Spinal cord (tissue), 10 donors: ENCODE data around the gene ALDH18A1. TPM values are rescaled to one million over a fixed set of nuclear protein-coding genes. Genes with fewer than 3 reads are reported as not detected.

Source experiments
- DNase-seq, 6 donors: peaks; one replicate each; pipeline versions ENCODE4 v3.0.0 to v3.0.0-alpha.2; 2013 to 2015; ENCODE audit warnings: low spot score in 6 of 6, low read depth in 4 of 6
- H3K27ac ChIP-seq: one replicate; pipeline ENCODE4 v1.5.1; 2013; ENCODE audit warnings: low read depth, low read length, control low read depth
- H3K27me3 ChIP-seq: one replicate; pipeline ENCODE4 v1.6.1; 2013; ENCODE audit warnings: low read length; ENCODE audit not compliant: control insufficient read depth, insufficient read depth
- H3K36me3 ChIP-seq: one replicate; pipeline ENCODE4 v1.6.1; 2013; ENCODE audit warnings: low read length; ENCODE audit not compliant: control insufficient read depth, insufficient read depth
- H3K4me1 ChIP-seq: one replicate; pipeline ENCODE4 v1.6.1; 2013; ENCODE audit warnings: low read length; ENCODE audit not compliant: control insufficient read depth, insufficient read depth
- H3K4me3 ChIP-seq: one replicate; pipeline ENCODE4 v1.5.1; 2013; ENCODE audit warnings: low read depth, low read length, control low read depth
- H3K9me3 ChIP-seq: one replicate; pipeline ENCODE4 v1.6.1; 2013; ENCODE audit warnings: low read length; ENCODE audit not compliant: control insufficient read depth, insufficient read depth
- WGBS: methylation state at CpG from one replicate; pipeline ENCODE4 v1.1.5; 2013; ENCODE audit warnings: missing lambda C conversion rate; ENCODE audit not compliant: insufficient coverage; 5-methylcytosine and 5-hydroxymethylcytosine counted together
- polyA plus RNA-seq, 2 donors: library from polyadenylated mRNA; unstranded; fragments of 120-200 nt; gene quantifications; one replicate each; pipeline ENCODE4 v1.2.1, GENCODE V29; 2013; ENCODE audit not compliant: insufficient read length in 2 of 2
- total RNA-seq, 2 donors: library from RNA; depleted of rRNA in 1 of 2; stranded (reverse); fragments of 120-200 nt in 1 of 2; fragments of >200 nt in 1 of 2; gene quantifications; one replicate each; pipeline versions ENCODE4 v1.2.3 to v1.2.4, GENCODE V29; 2013 to 2014
- donor health status: healthy.

The ALDH18A1 gene
- total and polyA plus RNA-seq, 4 donors = 57.6 to 75.7 (median 58.5) TPM

GRCh38 chr10:95651346-95652060, 5.0 kb downstream of the ALDH18A1 start:
- no CpG with 5 or more reads among the region's 1 CpG for WGBS
- Histone ChIP-seq H3K36me3 (peaks cover 33% of the 10 kb centered on the region), H3K27ac (no peak overlapping the region), H3K4me1 (peaks cover 7% of the 10 kb centered on the region), H3K27me3 (no peaks in the 10 kb centered on the region), H3K9me3 (no peaks in the 10 kb centered on the region), H3K4me3 (no peak overlapping the region)
- DNase-seq = no peak

- DNase-seq = no peak
- H3K4me1 ChIP-seq = peaks cover 4% of the 10 kb centered on the region
- H3K36me3 ChIP-seq = peaks cover 41% of the 10 kb centered on the region
- H3K4me3 ChIP-seq = no peak overlapping the region
- H3K27ac ChIP-seq = no peak overlapping the region
- WGBS = no CpG with 5 or more reads among the region's 2 CpGs
- H3K9me3 ChIP-seq = no peaks in the 10 kb centered on the region
- no peaks in the 10 kb centered on the region for H3K27me3 ChIP-seq
These were observed 6.3 kb downstream of the ALDH18A1 start for GRCh38 chr10:95650232-95650631.

GRCh38 chr10:95648138-95648537, 8.4 kb downstream of the ALDH18A1 start:
- Histone ChIP-seq H3K4me3 (no peak overlapping the region), H3K27me3 (no peaks in the 10 kb centered on the region)
- DNase-seq = no peak

GRCh38 chr10:95646160-95646559, 10.4 kb downstream of the ALDH18A1 start:
- no peaks in the 10 kb centered on the region for H3K4me1 ChIP-seq
- H3K4me3 ChIP-seq = no peak overlapping the region
- no peak for DNase-seq
- 75% methylated on average over 1 of the region's 1 CpG for WGBS
- no peaks in the 10 kb centered on the region for H3K9me3 ChIP-seq
- H3K36me3 ChIP-seq = peaks cover 39% of the 10 kb centered on the region
- no peak overlapping the region for H3K27ac ChIP-seq
- no peaks in the 10 kb centered on the region for H3K27me3 ChIP-seq

More at GRCh38 chr10:95648138-95648537, 8.4 kb downstream of the ALDH18A1 start:
- Histone ChIP-seq H3K9me3 (no peaks in the 10 kb centered on the region), H3K27ac (no peak overlapping the region), H3K36me3 (peaks cover 44% of the 10 kb centered on the region), H3K4me1 (no peaks in the 10 kb centered on the region)
- WGBS = no CpG with 5 or more reads among the region's 1 CpG

- Histone ChIP-seq H3K9me3 (no peaks in the 10 kb centered on the region), H3K4me1 (no peaks in the 10 kb centered on the region), H3K4me3 (no peak overlapping the region), H3K27ac (no peak overlapping the region), H3K36me3 (peaks cover 39% of the 10 kb centered on the region), H3K27me3 (no peaks in the 10 kb centered on the region)
- no CpG with 5 or more reads among the region's 1 CpG for WGBS
- DNase-seq = no peak
These were observed 11.6 kb downstream of the ALDH18A1 start for GRCh38 chr10:95644901-95645300.

GRCh38 chr10:95640891-95641315, 15.6 kb downstream of the ALDH18A1 start:
- no peaks in the 10 kb centered on the region for H3K27me3 ChIP-seq
- no peak overlapping the region for H3K4me3 ChIP-seq
- WGBS = no CpG with 5 or more reads among the region's 1 CpG
- no peaks in the 10 kb centered on the region for H3K9me3 ChIP-seq
- no peak for DNase-seq
- H3K27ac ChIP-seq = no peak overlapping the region
- H3K4me1 ChIP-seq = no peaks in the 10 kb centered on the region
- peaks cover 33% of the 10 kb centered on the region for H3K36me3 ChIP-seq

GRCh38 chr10:95637911-95638310, 18.6 kb downstream of the ALDH18A1 start:
- no peaks in the 10 kb centered on the region for H3K27me3 ChIP-seq
- peaks cover 37% of the 10 kb centered on the region for H3K36me3 ChIP-seq
- no peak overlapping the region for H3K27ac ChIP-seq
- WGBS = 96% methylated on average over 2 of the region's 4 CpGs
- H3K9me3 ChIP-seq = no peaks in the 10 kb centered on the region
- no peaks in the 10 kb centered on the region for H3K4me1 ChIP-seq
- DNase-seq = no peak
- H3K4me3 ChIP-seq = no peak overlapping the region

GRCh38 chr10:95637140-95637539, 19.4 kb downstream of the ALDH18A1 start:
- WGBS = 97% methylated on average over 8 of the region's 10 CpGs
- no peak overlapping the region for H3K4me3 ChIP-seq
- peaks cover 32% of the 10 kb centered on the region for H3K36me3 ChIP-seq

GRCh38 chr10:95635319-95635733, 21.2 kb downstream of the ALDH18A1 start:
- no peak overlapping the region for H3K27ac ChIP-seq
- H3K4me1 ChIP-seq = no peaks in the 10 kb centered on the region
- H3K36me3 ChIP-seq = peaks cover 38% of the 10 kb centered on the region
- WGBS = no CpG with 5 or more reads among the region's 2 CpGs
- DNase-seq = no peak
- no peaks in the 10 kb centered on the region for H3K27me3 ChIP-seq
- H3K4me3 ChIP-seq = no peak overlapping the region
- H3K9me3 ChIP-seq = no peaks in the 10 kb centered on the region

More at GRCh38 chr10:95637140-95637539, 19.4 kb downstream of the ALDH18A1 start:
- no peaks in the 10 kb centered on the region for H3K9me3 ChIP-seq
- no peaks in the 10 kb centered on the region for H3K27me3 ChIP-seq
- no peak for DNase-seq
- no peak overlapping the region for H3K27ac ChIP-seq
- H3K4me1 ChIP-seq = no peaks in the 10 kb centered on the region

GRCh38 chr10:95628786-95629185, 27.7 kb downstream of the ALDH18A1 start:
- Histone ChIP-seq H3K4me3 (no peak overlapping the region), H3K27ac (no peak overlapping the region), H3K9me3 (no peaks in the 10 kb centered on the region), H3K27me3 (no peaks in the 10 kb centered on the region), H3K4me1 (no peaks in the 10 kb centered on the region), H3K36me3 (peaks cover 17% of the 10 kb centered on the region)
- WGBS = no CpG with 5 or more reads among the region's 1 CpG
- no peak for DNase-seq
